PC-9 (cell line): ENCODE measurements around the gene S1PR4. TPM values are rescaled to one million over a fixed set of nuclear protein-coding genes. Genes with fewer than 3 reads are reported as not detected.
"Not testable (repeated sequence)": the region's sequence is repeated elsewhere in the genome, so short reads cannot be mapped to it uniquely, and the experiment has no call there.

ENCODE experiments used
- BruUV-seq: library from RNA; stranded (reverse); fragments of 400-500 nt; replicated peaks from 2 replicates; lab custom pipeline; 2021; lab: Mats Ljungman, UMichigan
- CTCF ChIA-PET: fragments of 300-600 bp; sonication (Branson Sonifier 250); formaldehyde crosslinking; loops from one replicate; lab custom pipeline; 2022; ENCODE audit warnings: antibody characterized with exemption; lab: Charles Lee
- POLR2A ChIA-PET: fragments of 300-600 bp; sonication (Branson Sonifier 250); formaldehyde crosslinking; loops from one replicate; lab custom pipeline; 2022; ENCODE audit warnings: antibody characterized with exemption; ENCODE audit not compliant: unreplicated experiment; lab: Charles Lee
- DNase-seq, 2 experiments: peaks; one replicate each; pipeline versions ENCODE4 v3.0.0 to v3.0.0-alpha.2; 2015 to 2022; ENCODE audit warnings: mixed read lengths in 1 of 2
- H2AFZ ChIP-seq: fragments of 200-600 bp; sonication (generic); 2 replicates; pipeline ENCODE4 v1.8.1; 2017; ENCODE audit warnings: antibody characterized with exemption
- H3F3A ChIP-seq: fragments of 200-600 bp; sonication (generic); 2 replicates; pipeline ENCODE4 v1.8.1; 2017; ENCODE audit warnings: antibody characterized with exemption, mild to moderate bottlenecking, low read depth; ENCODE audit not compliant: insufficient read depth
- H3K27ac ChIP-seq: fragments of 200-600 bp; sonication (generic); 2 replicates; pipeline ENCODE4 v1.6.1; 2016; ENCODE audit warnings: mixed run types
- H3K27me3 ChIP-seq: fragments of 200-600 bp; sonication (generic); 2 replicates; pipeline ENCODE4 v1.6.1; 2016; ENCODE audit warnings: low read depth, mixed run types; ENCODE audit not compliant: insufficient read depth
- H3K36me3 ChIP-seq: fragments of 200-600 bp; sonication (generic); 2 replicates; pipeline ENCODE4 v1.6.1; 2016; ENCODE audit warnings: low read depth, mixed run types
- H3K4me1 ChIP-seq: fragments of 200-600 bp; sonication (generic); replicated peaks from 2 replicates; pipeline ENCODE4 v1.6.1; 2016; ENCODE audit warnings: mixed run types; ENCODE audit not compliant: insufficient read depth
- H3K4me2 ChIP-seq: fragments of 200-600 bp; sonication (generic); 2 replicates; pipeline ENCODE4 v1.6.1; 2017; ENCODE audit warnings: mixed run types
- H3K4me3 ChIP-seq: fragments of 200-600 bp; sonication (generic); 2 replicates; pipeline ENCODE4 v1.6.1; 2016; ENCODE audit warnings: mixed run types
- H3K79me2 ChIP-seq: fragments of 200-600 bp; sonication (generic); 2 replicates; pipeline ENCODE4 v1.6.1; 2017; ENCODE audit warnings: low read depth, mixed run types
- H3K9me2 ChIP-seq: fragments of 200-600 bp; sonication (generic); 2 replicates; pipeline ENCODE4 v1.8.1; 2017; ENCODE audit warnings: mild to moderate bottlenecking; ENCODE audit not compliant: insufficient read depth
- H3K9me3 ChIP-seq: fragments of 200-600 bp; sonication (generic); 2 replicates; pipeline ENCODE4 v1.8.1; 2016; ENCODE audit warnings: low read depth; ENCODE audit not compliant: insufficient read depth
- H4K20me1 ChIP-seq: fragments of 200-600 bp; sonication (generic); 2 replicates; pipeline ENCODE4 v1.8.1; 2017; ENCODE audit not compliant: insufficient read depth
- CTCF ChIP-seq: fragments of 200-600 bp; sonication (generic); conservative IDR thresholded peaks from 2 replicates; pipeline ENCODE4 v1.6.1; 2017; ENCODE audit warnings: mixed run types, antibody characterized with exemption, mild to moderate bottlenecking, moderate library complexity
- EZH2 ChIP-seq: fragments of 200-600 bp; sonication (generic); IDR thresholded peaks from 2 replicates; pipeline ENCODE4 v1.8.0; 2017; ENCODE audit warnings: antibody characterized with exemption, low read depth
- intact Hi-C: fragments of 100-400 bp; cut with micrococcal nuclease; formaldehyde crosslinking; loops from one replicate; pipeline ENCODE4 v1.10.0; 2022; ENCODE audit not compliant: unreplicated experiment
- total RNA-seq: library from RNA; stranded (reverse); gene quantifications from 2 replicates; pipeline ENCODE4 v1.2.3, GENCODE V29; 2021

S1PR4 gene
- total RNA-seq, 1 experiment from 2014 or later, result 0.37 TPM

DNA sequence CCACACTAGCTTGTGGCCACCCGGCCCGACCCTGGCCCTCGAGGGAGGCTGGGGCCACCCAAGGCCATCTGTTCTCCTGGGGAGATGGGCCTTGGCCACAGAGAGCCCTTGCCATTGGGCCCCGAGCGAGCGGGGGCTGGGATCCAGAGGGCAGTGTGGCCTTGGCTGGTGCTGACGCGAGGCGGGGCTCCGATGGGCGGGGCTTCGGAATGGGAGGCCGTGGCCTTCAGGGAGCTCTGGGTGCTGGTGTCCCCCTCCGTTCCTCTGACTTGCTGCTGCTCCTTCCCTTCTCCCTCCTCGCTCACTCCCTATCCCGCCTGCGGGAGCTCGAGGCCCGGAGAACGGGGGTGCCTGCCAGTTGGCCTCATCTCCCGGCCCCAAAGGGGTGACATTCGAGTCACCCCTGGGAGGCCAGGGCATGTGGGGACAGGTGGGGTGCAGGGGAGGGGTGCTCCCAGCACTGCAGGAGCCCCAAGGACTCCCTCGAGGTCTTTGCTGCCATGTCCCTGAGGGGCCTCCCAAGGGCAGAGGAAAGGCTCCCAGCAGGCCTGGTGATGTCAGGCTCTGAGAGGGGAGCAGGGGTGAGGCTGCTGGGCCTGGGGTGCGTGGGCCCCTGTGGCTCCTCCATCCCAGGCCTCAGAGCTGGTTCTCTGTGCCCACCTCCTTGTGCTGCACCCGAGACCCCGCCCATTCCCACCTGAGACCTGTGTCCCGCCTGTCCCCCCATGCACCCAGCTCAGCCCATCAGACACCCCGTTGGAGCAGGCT is 11.3 kb downstream of the S1PR4 start:
- Histone ChIP-seq H3K27me3 (no peaks in the 10 kb centered on the region), H2AFZ (no peak overlapping the region), H4K20me1 (peaks cover 13% of the 10 kb centered on the region), H3K9me2 (no peaks in the 10 kb centered on the region), H3K27ac (no peak overlapping the region), H3F3A (no peaks in the 10 kb centered on the region), H3K79me2 (peaks cover 40% of the 10 kb centered on the region), H3K4me1 (0 out of 2 replicates have a peak, but pooled peaks cover 8% of the 10 kb centered on the region), H3K36me3 (no peaks in the 10 kb centered on the region), H3K4me3 (no peak overlapping the region), H3K4me2 (no peak overlapping the region), H3K9me3 (no peaks in the 10 kb centered on the region)
- intact Hi-C loops, result no loop called here
- BruUV-seq, result no TSS peak
- DNase-seq, result no peak
- ChIA-PET CTCF (no interaction called here), POLR2A (no interaction called here)
- TF ChIP-seq EZH2 (no peak), CTCF (no peak)

DNA sequence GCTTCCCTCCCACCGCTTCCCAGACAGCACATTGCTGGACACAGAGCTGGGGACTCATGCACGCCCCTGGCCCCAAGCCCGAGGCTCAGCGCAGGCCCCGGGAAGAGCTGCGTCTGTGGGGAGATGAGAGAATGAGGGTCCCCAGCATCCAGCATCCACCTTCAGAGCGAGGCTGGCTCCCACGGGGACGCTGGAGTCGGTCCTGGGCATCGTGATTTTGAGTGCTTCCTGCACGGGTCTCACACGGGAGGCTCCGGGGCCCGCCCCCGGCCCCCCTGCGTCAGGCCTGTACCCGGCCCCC is 11.9 kb downstream of the S1PR4 start:
- TF ChIP-seq CTCF (no peak), EZH2 (no peak)
- Histone ChIP-seq H3K9me3 (no peaks in the 10 kb centered on the region), H3F3A (no peaks in the 10 kb centered on the region), H3K4me2 (no peak overlapping the region), H3K79me2 (peaks cover 40% of the 10 kb centered on the region), H3K27ac (no peak overlapping the region), H3K9me2 (no peaks in the 10 kb centered on the region), H2AFZ (no peak overlapping the region), H3K36me3 (no peaks in the 10 kb centered on the region), H3K27me3 (no peaks in the 10 kb centered on the region), H4K20me1 (peaks cover 13% of the 10 kb centered on the region), H3K4me1 (0 out of 2 replicates have a peak, but pooled peaks cover 8% of the 10 kb centered on the region), H3K4me3 (no peak overlapping the region)
- intact Hi-C loops, result no loop called here
- ChIA-PET CTCF (no interaction called here), POLR2A (no interaction called here)
- DNase-seq, result no peak
- no TSS peak for BruUV-seq

GRCh38 chr19:3190921-3191805 is 12.6 kb downstream of the S1PR4 start:
- TF ChIP-seq EZH2 (no peak), CTCF (no peak)
- peaks cover 37% of the 10 kb centered on the region for H3K79me2 ChIP-seq
- H3K36me3 ChIP-seq, result no peaks in the 10 kb centered on the region
- H3K4me2 ChIP-seq, result no peak overlapping the region
- H3K9me3 ChIP-seq, result no peaks in the 10 kb centered on the region
- intact Hi-C loops, result no loop called here
- no TSS peak for BruUV-seq
- peaks cover 13% of the 10 kb centered on the region for H4K20me1 ChIP-seq
- CTCF ChIA-PET, result no interaction called here
- POLR2A ChIA-PET, result no interaction called here
- H3K27me3 ChIP-seq, result no peaks in the 10 kb centered on the region
- no peaks in the 10 kb centered on the region for H3K9me2 ChIP-seq
- no peak overlapping the region for H3K4me3 ChIP-seq
- no peak for DNase-seq
- 0 out of 2 replicates have a peak, but pooled peaks cover 8% of the 10 kb centered on the region for H3K4me1 ChIP-seq
- H3F3A ChIP-seq, result no peaks in the 10 kb centered on the region
- H2AFZ ChIP-seq, result no peak overlapping the region
- no peak overlapping the region for H3K27ac ChIP-seq

DNA sequence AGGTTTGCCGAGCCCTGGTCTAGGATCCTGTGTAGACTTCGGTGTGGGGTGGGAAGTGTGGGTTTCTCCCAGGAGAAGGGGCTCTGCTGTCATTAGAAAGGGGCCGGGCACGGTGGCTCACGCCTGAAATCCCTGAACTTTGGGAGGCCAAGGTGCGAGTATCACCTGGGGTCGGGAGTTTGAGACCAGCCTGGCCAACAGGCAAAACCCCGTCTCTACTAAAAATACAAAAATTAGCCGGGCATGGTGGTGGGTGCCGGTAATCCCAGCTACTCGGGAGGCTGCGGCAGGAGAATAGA is 13.2 kb downstream of the S1PR4 start:
- not testable (repeated sequence) for BruUV-seq

More for the DNA sequence above, 13.2 kb downstream of the S1PR4 start:
- Histone ChIP-seq H3K79me2 (peaks cover 31% of the 10 kb centered on the region), H4K20me1 (peaks cover 13% of the 10 kb centered on the region)
- CTCF ChIA-PET, intact Hi-C loops, H3F3A ChIP-seq, H3K4me1 ChIP-seq, H3K27me3 ChIP-seq, H3K36me3 ChIP-seq, H3K4me3 ChIP-seq, DNase-seq, H3K9me2 ChIP-seq, H3K27ac ChIP-seq, H2AFZ ChIP-seq, H3K4me2 ChIP-seq, H3K9me3 ChIP-seq, POLR2A ChIA-PET: not testable (repeated sequence)
